Measurements from ENCODE around the gene ZNF106.

Gene ZNF106

GRCh38 chr15:42445551-42445950 lies 45.4 kb downstream of the ZNF106 start:
- Histone ChIP-seq H3K27ac (ENCODE audit: low read depth, low read length) (no peak overlapping the region), H3K27me3 (ENCODE audit: control insufficient read depth in 1 of 2, insufficient read depth in 2 of 2, low read length in 2 of 2) (no peaks in the 10 kb centered on the region), H3K4me3 (ENCODE audit: low read depth in 1 of 2, low read length in 2 of 2) (no peak overlapping the region), H3K9ac (ENCODE audit: low read length) (no peak overlapping the region), H3K4me1 (ENCODE audit: insufficient read depth, low read length) (peaks cover 4% of the 10 kb centered on the region), H3K36me3 (ENCODE audit: insufficient read depth, low read length) (peaks cover 72% of the 10 kb centered on the region), H3K9me3 (ENCODE audit: low read length) (no peaks in the 10 kb centered on the region)

- Histone ChIP-seq H3K9me3 (ENCODE audit: low read length) (no peaks in the 10 kb centered on the region), H3K27ac (ENCODE audit: low read depth, low read length) (no peak overlapping the region), H3K9ac (ENCODE audit: low read length) (no peak overlapping the region), H3K4me1 (ENCODE audit: insufficient read depth, low read length) (peaks cover 2% of the 10 kb centered on the region), H3K4me3 (ENCODE audit: low read depth in 1 of 2, low read length in 2 of 2) (no peak overlapping the region), H3K27me3 (ENCODE audit: control insufficient read depth in 1 of 2, insufficient read depth in 2 of 2, low read length in 2 of 2) (no peaks in the 10 kb centered on the region), H3K36me3 (ENCODE audit: insufficient read depth, low read length) (peaks cover 68% of the 10 kb centered on the region)
Observed at GRCh38 chr15:42444415-42445063, 46.4 kb downstream of the ZNF106 start.

GRCh38 chr15:42427429-42428223 lies 63.3 kb downstream of the ZNF106 start:
- no peak overlapping the region for H3K4me3 ChIP-seq (ENCODE audit: low read depth in 1 of 2, low read length in 2 of 2)
- no peak overlapping the region for H3K9ac ChIP-seq (ENCODE audit: low read length)
- H3K4me1 ChIP-seq (ENCODE audit: insufficient read depth, low read length), result no peaks in the 10 kb centered on the region
- H3K27me3 ChIP-seq (ENCODE audit: control insufficient read depth in 1 of 2, insufficient read depth in 2 of 2, low read length in 2 of 2), result no peaks in the 10 kb centered on the region
- H3K36me3 ChIP-seq (ENCODE audit: insufficient read depth, low read length), result peaks cover 78% of the 10 kb centered on the region
- no peaks in the 10 kb centered on the region for H3K9me3 ChIP-seq (ENCODE audit: low read length)
- no peak overlapping the region for H3K27ac ChIP-seq (ENCODE audit: low read depth, low read length)

GRCh38 chr15:42421376-42421775 lies 69.6 kb downstream of the ZNF106 start:
- no peak overlapping the region for H3K27ac ChIP-seq (ENCODE audit: low read depth, low read length)
- H3K9me3 ChIP-seq (ENCODE audit: low read length), result no peaks in the 10 kb centered on the region
- peaks cover 75% of the 10 kb centered on the region for H3K36me3 ChIP-seq (ENCODE audit: insufficient read depth, low read length)
- no peak overlapping the region for H3K9ac ChIP-seq (ENCODE audit: low read length)
- no peaks in the 10 kb centered on the region for H3K27me3 ChIP-seq (ENCODE audit: control insufficient read depth in 1 of 2, insufficient read depth in 2 of 2, low read length in 2 of 2)
- H3K4me3 ChIP-seq (ENCODE audit: low read depth in 1 of 2, low read length in 2 of 2), result no peak overlapping the region
- H3K4me1 ChIP-seq (ENCODE audit: insufficient read depth, low read length), result no peaks in the 10 kb centered on the region

- Histone ChIP-seq H3K27ac (ENCODE audit: low read depth, low read length) (no peak overlapping the region), H3K9me3 (ENCODE audit: low read length) (no peaks in the 10 kb centered on the region), H3K4me1 (ENCODE audit: insufficient read depth, low read length) (no peaks in the 10 kb centered on the region), H3K4me3 (ENCODE audit: low read depth in 1 of 2, low read length in 2 of 2) (no peak overlapping the region), H3K9ac (ENCODE audit: low read length) (no peak overlapping the region), H3K36me3 (ENCODE audit: insufficient read depth, low read length) (peaks cover 73% of the 10 kb centered on the region), H3K27me3 (ENCODE audit: control insufficient read depth in 1 of 2, insufficient read depth in 2 of 2, low read length in 2 of 2) (no peaks in the 10 kb centered on the region)
Observed at GRCh38 chr15:42419369-42419768, 71.6 kb downstream of the ZNF106 start.

GRCh38 chr15:42413920-42414319 lies 77.0 kb downstream of the ZNF106 start:
- no peaks in the 10 kb centered on the region for H3K4me1 ChIP-seq (ENCODE audit: insufficient read depth, low read length)
- H3K9ac ChIP-seq (ENCODE audit: low read length), result no peak overlapping the region
- H3K27ac ChIP-seq (ENCODE audit: low read depth, low read length), result no peak overlapping the region
- H3K27me3 ChIP-seq (ENCODE audit: control insufficient read depth in 1 of 2, insufficient read depth in 2 of 2, low read length in 2 of 2), result no peaks in the 10 kb centered on the region
- no peak overlapping the region for H3K4me3 ChIP-seq (ENCODE audit: low read depth in 1 of 2, low read length in 2 of 2)
- no peaks in the 10 kb centered on the region for H3K9me3 ChIP-seq (ENCODE audit: low read length)
- peaks cover 57% of the 10 kb centered on the region for H3K36me3 ChIP-seq (ENCODE audit: insufficient read depth, low read length)

- Histone ChIP-seq H3K36me3 (ENCODE audit: insufficient read depth, low read length) (peaks cover 44% of the 10 kb centered on the region), H3K9ac (ENCODE audit: low read length) (no peak overlapping the region), H3K27ac (ENCODE audit: low read depth, low read length) (no peak overlapping the region)
Observed at GRCh38 chr15:42411884-42412283, 79.1 kb downstream of the ZNF106 start.

GRCh38 chr15:42409011-42409410 lies 81.9 kb downstream of the ZNF106 start:
- no peaks in the 10 kb centered on the region for H3K4me1 ChIP-seq (ENCODE audit: insufficient read depth, low read length)
- peaks cover 21% of the 10 kb centered on the region for H3K36me3 ChIP-seq (ENCODE audit: insufficient read depth, low read length)
- no peak overlapping the region for H3K27ac ChIP-seq (ENCODE audit: low read depth, low read length)
- H3K9me3 ChIP-seq (ENCODE audit: low read length), result no peaks in the 10 kb centered on the region
- H3K27me3 ChIP-seq (ENCODE audit: control insufficient read depth in 1 of 2, insufficient read depth in 2 of 2, low read length in 2 of 2), result no peaks in the 10 kb centered on the region
- H3K9ac ChIP-seq (ENCODE audit: low read length), result no peak overlapping the region
- H3K4me3 ChIP-seq (ENCODE audit: low read depth in 1 of 2, low read length in 2 of 2), result no peak overlapping the region

More at GRCh38 chr15:42411884-42412283, 79.1 kb downstream of the ZNF106 start:
- Histone ChIP-seq H3K4me1 (ENCODE audit: insufficient read depth, low read length) (no peaks in the 10 kb centered on the region), H3K27me3 (ENCODE audit: control insufficient read depth in 1 of 2, insufficient read depth in 2 of 2, low read length in 2 of 2) (no peaks in the 10 kb centered on the region), H3K9me3 (ENCODE audit: low read length) (no peaks in the 10 kb centered on the region), H3K4me3 (ENCODE audit: low read depth in 1 of 2, low read length in 2 of 2) (no peak overlapping the region)

- no peaks in the 10 kb centered on the region for H3K27me3 ChIP-seq (ENCODE audit: control insufficient read depth in 1 of 2, insufficient read depth in 2 of 2, low read length in 2 of 2)
- no peaks in the 10 kb centered on the region for H3K4me1 ChIP-seq (ENCODE audit: insufficient read depth, low read length)
- no peak overlapping the region for H3K4me3 ChIP-seq (ENCODE audit: low read depth in 1 of 2, low read length in 2 of 2)
- H3K27ac ChIP-seq (ENCODE audit: low read depth, low read length), result no peak overlapping the region
- H3K36me3 ChIP-seq (ENCODE audit: insufficient read depth, low read length), result peaks cover 21% of the 10 kb centered on the region
- H3K9me3 ChIP-seq (ENCODE audit: low read length), result no peaks in the 10 kb centered on the region
- H3K9ac ChIP-seq (ENCODE audit: low read length), result no peak overlapping the region
Observed at GRCh38 chr15:42408178-42408577, 82.8 kb downstream of the ZNF106 start.

GRCh38 chr15:42405863-42406482 lies 85.0 kb downstream of the ZNF106 start:
- no peak overlapping the region for H3K4me3 ChIP-seq (ENCODE audit: low read depth in 1 of 2, low read length in 2 of 2)
- no peaks in the 10 kb centered on the region for H3K27me3 ChIP-seq (ENCODE audit: control insufficient read depth in 1 of 2, insufficient read depth in 2 of 2, low read length in 2 of 2)
- H3K36me3 ChIP-seq (ENCODE audit: insufficient read depth, low read length), result peaks cover 10% of the 10 kb centered on the region
- no peak overlapping the region for H3K9ac ChIP-seq (ENCODE audit: low read length)
- H3K4me1 ChIP-seq (ENCODE audit: insufficient read depth, low read length), result no peaks in the 10 kb centered on the region
- no peak overlapping the region for H3K27ac ChIP-seq (ENCODE audit: low read depth, low read length)
- H3K9me3 ChIP-seq (ENCODE audit: low read length), result no peaks in the 10 kb centered on the region

- no peaks in the 10 kb centered on the region for H3K27me3 ChIP-seq (ENCODE audit: control insufficient read depth in 1 of 2, insufficient read depth in 2 of 2, low read length in 2 of 2)
- peaks cover 6% of the 10 kb centered on the region for H3K36me3 ChIP-seq (ENCODE audit: insufficient read depth, low read length)
- no peak overlapping the region for H3K9ac ChIP-seq (ENCODE audit: low read length)
- H3K4me3 ChIP-seq (ENCODE audit: low read depth in 1 of 2, low read length in 2 of 2), result no peak overlapping the region
- no peak overlapping the region for H3K27ac ChIP-seq (ENCODE audit: low read depth, low read length)
- no peaks in the 10 kb centered on the region for H3K9me3 ChIP-seq (ENCODE audit: low read length)
- H3K4me1 ChIP-seq (ENCODE audit: insufficient read depth, low read length), result no peaks in the 10 kb centered on the region
Observed at GRCh38 chr15:42404461-42405235, 86.3 kb downstream of the ZNF106 start.
